ENCODE measurements around the gene PCNA.

DNA sequence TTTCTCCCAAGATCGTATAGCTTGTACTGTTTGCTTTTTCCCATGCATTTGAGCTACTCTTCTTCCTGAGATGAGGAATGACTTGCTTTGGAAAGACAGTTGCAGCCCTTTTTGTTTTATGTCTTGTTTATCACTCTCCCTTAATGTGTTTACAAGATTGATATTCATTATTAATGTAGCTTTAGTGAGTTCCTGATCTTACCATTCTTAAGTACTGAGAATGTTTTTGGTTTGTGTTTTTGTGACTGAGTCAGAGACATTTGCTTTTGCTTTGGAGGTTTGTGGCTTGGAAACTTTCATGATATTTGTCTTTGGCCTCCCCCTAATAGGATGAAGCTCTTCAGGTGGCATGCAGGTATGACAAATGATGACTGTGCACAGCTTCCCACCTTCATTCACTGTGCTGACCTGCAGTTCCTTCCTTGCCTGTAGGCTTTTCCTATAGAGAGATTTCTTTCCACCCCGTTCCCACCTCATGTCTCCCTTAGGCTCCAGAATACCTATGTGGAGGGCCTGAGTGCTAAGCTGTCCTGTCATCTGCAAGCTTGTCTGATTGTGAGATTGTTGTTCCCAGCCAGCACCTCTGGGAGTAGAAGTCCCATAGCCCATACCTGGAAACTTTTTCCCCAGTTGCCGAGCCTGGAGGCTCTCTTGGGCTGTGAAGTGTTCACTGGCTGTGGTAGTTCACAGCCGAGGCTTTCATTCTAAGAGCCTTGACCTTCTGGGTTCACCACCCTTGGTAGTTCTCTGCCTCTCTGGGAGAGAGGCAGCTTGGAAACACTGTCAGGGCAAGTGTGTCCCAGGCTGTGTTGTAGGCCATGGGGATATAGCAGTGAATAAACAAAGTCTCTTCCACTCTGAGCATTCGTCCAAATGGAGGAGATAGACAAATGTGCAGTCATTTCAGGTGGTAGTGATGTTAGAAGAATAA, 34.1 kb upstream of the PCNA start:
- no peak for TF ChIP-seq POLR2A (IDR thresholded peaks at IDR 0.05; ENCODE audit: low read depth, low read length)
- TF ChIP-seq, protein P1, sequence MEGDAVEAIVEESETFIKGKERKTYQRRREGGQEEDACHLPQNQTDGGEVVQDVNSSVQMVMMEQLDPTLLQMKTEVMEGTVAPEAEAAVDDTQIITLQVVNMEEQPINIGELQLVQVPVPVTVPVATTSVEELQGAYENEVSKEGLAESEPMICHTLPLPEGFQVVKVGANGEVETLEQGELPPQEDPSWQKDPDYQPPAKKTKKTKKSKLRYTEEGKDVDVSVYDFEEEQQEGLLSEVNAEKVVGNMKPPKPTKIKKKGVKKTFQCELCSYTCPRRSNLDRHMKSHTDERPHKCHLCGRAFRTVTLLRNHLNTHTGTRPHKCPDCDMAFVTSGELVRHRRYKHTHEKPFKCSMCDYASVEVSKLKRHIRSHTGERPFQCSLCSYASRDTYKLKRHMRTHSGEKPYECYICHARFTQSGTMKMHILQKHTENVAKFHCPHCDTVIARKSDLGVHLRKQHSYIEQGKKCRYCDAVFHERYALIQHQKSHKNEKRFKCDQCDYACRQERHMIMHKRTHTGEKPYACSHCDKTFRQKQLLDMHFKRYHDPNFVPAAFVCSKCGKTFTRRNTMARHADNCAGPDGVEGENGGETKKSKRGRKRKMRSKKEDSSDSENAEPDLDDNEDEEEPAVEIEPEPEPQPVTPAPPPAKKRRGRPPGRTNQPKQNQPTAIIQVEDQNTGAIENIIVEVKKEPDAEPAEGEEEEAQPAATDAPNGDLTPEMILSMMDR (conservative IDR thresholded peaks at IDR 0.05; ENCODE audit: low read depth, low read length) = no peak
- no peak for TF ChIP-seq RCOR1 (IDR thresholded peaks at IDR 0.05; ENCODE audit: insufficient replicate concordance, low read length)
- no peak for TF ChIP-seq MAFK (IDR thresholded peaks at IDR 0.05; ENCODE audit: low read depth, low read length)
- TF ChIP-seq RFX5 (IDR thresholded peaks at IDR 0.05; ENCODE audit: low read depth, low read length) = no peak
- TF ChIP-seq MAZ (IDR thresholded peaks at IDR 0.05; ENCODE audit: borderline replicate concordance, low read depth, low read length) = no peak
- TF ChIP-seq SMC3 (IDR thresholded peaks at IDR 0.05; ENCODE audit: low read depth, low read length) = no peak
- TF ChIP-seq, protein P2, sequence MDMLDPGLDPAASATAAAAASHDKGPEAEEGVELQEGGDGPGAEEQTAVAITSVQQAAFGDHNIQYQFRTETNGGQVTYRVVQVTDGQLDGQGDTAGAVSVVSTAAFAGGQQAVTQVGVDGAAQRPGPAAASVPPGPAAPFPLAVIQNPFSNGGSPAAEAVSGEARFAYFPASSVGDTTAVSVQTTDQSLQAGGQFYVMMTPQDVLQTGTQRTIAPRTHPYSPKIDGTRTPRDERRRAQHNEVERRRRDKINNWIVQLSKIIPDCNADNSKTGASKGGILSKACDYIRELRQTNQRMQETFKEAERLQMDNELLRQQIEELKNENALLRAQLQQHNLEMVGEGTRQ (IDR thresholded peaks at IDR 0.05; ENCODE audit: low read depth, low read length) = no peak
- no peak for TF ChIP-seq CHD1 (IDR thresholded peaks at IDR 0.05; ENCODE audit: low read depth, low read length)
- no peak for TF ChIP-seq RAD21 (IDR thresholded peaks at IDR 0.05; ENCODE audit: low read length)
- no peak for TF ChIP-seq BHLHE40 (IDR thresholded peaks at IDR 0.05; ENCODE audit: low read depth, low read length)
